WTC11 (cell line): Measurements from ENCODE around the gene GRID2. TPM values are rescaled to one million over a fixed set of nuclear protein-coding genes. Genes with fewer than 3 reads are reported as not detected.

Experiments used
- ATAC-seq: fragments of 200-7000 bp; cut with Tn5 transposase; 2 replicates; pipeline ENCODE4 v1.10.0; 2021; ENCODE audit warnings: mild to moderate bottlenecking, moderate library complexity
- CTCF ChIA-PET: fragments of 300-600 bp; sonication (Branson Sonifier 250); formaldehyde crosslinking; loops from one replicate; lab custom pipeline; 2021; ENCODE audit warnings: antibody characterized with exemption; lab: Charles Lee
- POLR2A ChIA-PET: fragments of 350-600 bp; sonication (Branson Sonifier 250); formaldehyde crosslinking; loops from one replicate; lab custom pipeline; 2021; ENCODE audit warnings: antibody characterized with exemption; lab: Charles Lee
- DNase-seq: peaks from one replicate; pipeline ENCODE4 v3.0.0; 2021; ENCODE audit warnings: low spot score
- H3K27ac Mint-ChIP-seq: 2 replicates; pipeline ENCODE4 v1.8.0; 2021; ENCODE audit warnings: mixed read lengths
- H3K27me3 Mint-ChIP-seq: 2 replicates; pipeline ENCODE4 v1.8.0; 2021; ENCODE audit warnings: low read depth, mild to moderate bottlenecking, moderate library complexity, mixed read lengths
- H3K36me3 Mint-ChIP-seq: 2 replicates; pipeline ENCODE4 v1.8.0; 2021; ENCODE audit warnings: mixed read lengths
- H3K4me1 Mint-ChIP-seq: 2 replicates; pipeline ENCODE4 v1.8.0; 2022; ENCODE audit warnings: mixed read lengths
- H3K4me3 Mint-ChIP-seq: 2 replicates; pipeline ENCODE4 v1.8.0; 2021; ENCODE audit warnings: mild to moderate bottlenecking, moderate library complexity, mixed read lengths
- H3K9me3 Mint-ChIP-seq: 2 replicates; pipeline ENCODE4 v1.8.0; 2021; ENCODE audit warnings: mixed read lengths
- AFF4 ChIP-seq: sonication (generic); formaldehyde crosslinking; IDR thresholded peaks from 2 replicates; pipeline ENCODE4 v1.8.1; 2023; ENCODE audit warnings: mild to moderate bottlenecking, missing genetic modification reagents, borderline replicate concordance
- ATF6 ChIP-seq: sonication (generic); formaldehyde crosslinking; IDR thresholded peaks from 2 replicates; pipeline ENCODE4 v1.8.1; 2023; ENCODE audit warnings: mild to moderate bottlenecking, missing genetic modification reagents
- CREB1 ChIP-seq: sonication (generic); formaldehyde crosslinking; IDR thresholded peaks from 2 replicates; pipeline ENCODE4 v1.8.0; 2023; ENCODE audit warnings: mild to moderate bottlenecking, missing genetic modification reagents
- ELF4 ChIP-seq: sonication (generic); formaldehyde crosslinking; IDR thresholded peaks from 2 replicates; pipeline ENCODE4 v1.8.1; 2022; ENCODE audit warnings: low read depth, mild to moderate bottlenecking, moderate library complexity, missing genetic modification reagents
- FOXJ3 ChIP-seq: sonication (generic); formaldehyde crosslinking; IDR thresholded peaks from 2 replicates; pipeline ENCODE4 v1.9.0; 2021; ENCODE audit warnings: missing genetic modification reagents, mild to moderate bottlenecking, borderline replicate concordance
- FOXK1 ChIP-seq: sonication (generic); formaldehyde crosslinking; IDR thresholded peaks from 2 replicates; pipeline ENCODE4 v1.8.0; 2022; ENCODE audit warnings: mild to moderate bottlenecking, moderate library complexity, missing genetic modification reagents
- JAZF1 ChIP-seq: fragments of 250-450 bp; sonication (Bioruptor Pico); IDR thresholded peaks from 2 replicates; pipeline ENCODE4 v1.9.0; 2021; ENCODE audit warnings: moderate library complexity, mild to moderate bottlenecking, inconsistent platforms
- NFATC4 ChIP-seq: fragments of 250-450 bp; sonication (Bioruptor Pico); IDR thresholded peaks from 2 replicates; pipeline ENCODE4 v1.9.0; 2021; ENCODE audit warnings: mild to moderate bottlenecking
- NFYB ChIP-seq: sonication (generic); formaldehyde crosslinking; conservative IDR thresholded peaks from 2 replicates; pipeline ENCODE4 v1.8.0; 2022; ENCODE audit warnings: low read depth, missing genetic modification reagents
- NR2C2 ChIP-seq: sonication (generic); formaldehyde crosslinking; IDR thresholded peaks from 2 replicates; pipeline ENCODE4 v1.8.0; 2022; ENCODE audit warnings: mild to moderate bottlenecking, missing genetic modification reagents
- RELA ChIP-seq: sonication (generic); formaldehyde crosslinking; IDR thresholded peaks from 2 replicates; pipeline ENCODE4 v1.8.1; 2022; ENCODE audit warnings: missing genetic modification reagents, mild to moderate bottlenecking, borderline replicate concordance
- RORB ChIP-seq: fragments of 250-450 bp; sonication (Bioruptor Pico); IDR thresholded peaks from 2 replicates; pipeline ENCODE4 v1.9.0; 2021; ENCODE audit warnings: mild to moderate bottlenecking
- SMAD4 ChIP-seq: sonication (generic); formaldehyde crosslinking; IDR thresholded peaks from 2 replicates; pipeline ENCODE4 v1.8.0; 2022; ENCODE audit warnings: mild to moderate bottlenecking, missing genetic modification reagents
- SOX15 ChIP-seq: fragments of 250-450 bp; sonication (Bioruptor Pico); IDR thresholded peaks from 2 replicates; pipeline ENCODE4 v1.9.0; 2021; ENCODE audit warnings: mild to moderate bottlenecking
- SP1 ChIP-seq: sonication (generic); formaldehyde crosslinking; conservative IDR thresholded peaks from 2 replicates; pipeline ENCODE4 v1.8.1; 2022; ENCODE audit warnings: missing genetic modification reagents
- ZNF232 ChIP-seq: sonication (generic); formaldehyde crosslinking; IDR thresholded peaks from 2 replicates; pipeline ENCODE4 v1.8.0; 2022; ENCODE audit warnings: mild to moderate bottlenecking, missing genetic modification reagents
- ZNF317 ChIP-seq: sonication (generic); formaldehyde crosslinking; IDR thresholded peaks from 2 replicates; pipeline ENCODE4 v1.8.1; 2023; ENCODE audit warnings: low read depth, mild to moderate bottlenecking, moderate library complexity, missing genetic modification reagents, borderline replicate concordance
- ZSCAN18 ChIP-seq: fragments of 250-450 bp; sonication (Bioruptor Pico); IDR thresholded peaks from 2 replicates; pipeline ENCODE4 v2.1.2; 2022; ENCODE audit warnings: mild to moderate bottlenecking, moderate library complexity
- total RNA-seq: library from RNA; stranded (reverse); gene quantifications from 3 replicates; pipeline ENCODE4 v1.2.3, GENCODE V29; 2021
- TF ChIP-seq, protein P1 (sequence below): sonication (generic); formaldehyde crosslinking; IDR thresholded peaks from 2 replicates; pipeline ENCODE4 v1.8.0; 2023; ENCODE audit warnings: missing genetic modification reagents
- TF ChIP-seq, protein P2 (sequence below): sonication (generic); formaldehyde crosslinking; IDR thresholded peaks from 2 replicates; pipeline ENCODE4 v1.8.1; 2023; ENCODE audit warnings: mild to moderate bottlenecking, moderate library complexity, missing genetic modification reagents
- TF ChIP-seq, protein P3 (sequence below): sonication (generic); formaldehyde crosslinking; IDR thresholded peaks from 2 replicates; pipeline ENCODE4 v1.8.1; 2022; ENCODE audit warnings: low read depth, mild to moderate bottlenecking, moderate library complexity, missing genetic modification reagents, borderline replicate concordance
- TF ChIP-seq, protein P4 (sequence below): sonication (generic); formaldehyde crosslinking; IDR thresholded peaks from 2 replicates; pipeline ENCODE4 v1.8.0; 2022; ENCODE audit warnings: mild to moderate bottlenecking, missing genetic modification reagents

Gene GRID2
- total RNA-seq, 1 experiment from 2014 or later, result 26.8 TPM

DNA sequence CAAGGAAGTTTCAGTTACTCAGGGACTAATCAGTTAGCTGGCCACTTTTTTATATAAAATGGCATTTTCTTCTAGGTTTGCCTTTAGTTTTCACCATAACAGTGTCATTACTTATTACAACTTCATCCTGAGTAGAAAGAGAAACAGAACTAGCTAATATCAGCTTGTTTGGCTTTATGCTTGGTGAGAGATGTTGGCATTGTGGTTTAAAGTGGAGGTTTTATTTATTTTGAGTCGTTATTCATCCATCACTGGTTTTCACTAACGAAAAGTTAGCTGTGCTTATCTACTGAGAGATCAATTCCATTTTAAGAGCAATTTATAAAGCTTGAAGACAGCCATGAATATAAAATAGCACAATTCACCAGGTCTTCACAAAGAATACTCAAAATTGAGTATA is 714.5 kb downstream of the GRID2 start (continued):
- no peak for TF ChIP-seq ZSCAN18 (CRISPR knock-in tag)
- TF ChIP-seq NFATC4 (CRISPR knock-in tag), result no peak
- no peak for TF ChIP-seq JAZF1 (CRISPR knock-in tag)
- TF ChIP-seq, protein P1, sequence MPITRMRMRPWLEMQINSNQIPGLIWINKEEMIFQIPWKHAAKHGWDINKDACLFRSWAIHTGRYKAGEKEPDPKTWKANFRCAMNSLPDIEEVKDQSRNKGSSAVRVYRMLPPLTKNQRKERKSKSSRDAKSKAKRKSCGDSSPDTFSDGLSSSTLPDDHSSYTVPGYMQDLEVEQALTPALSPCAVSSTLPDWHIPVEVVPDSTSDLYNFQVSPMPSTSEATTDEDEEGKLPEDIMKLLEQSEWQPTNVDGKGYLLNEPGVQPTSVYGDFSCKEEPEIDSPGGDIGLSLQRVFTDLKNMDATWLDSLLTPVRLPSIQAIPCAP, result no peak
- TF ChIP-seq RORB, result no peak
- no peak for TF ChIP-seq CREB1 (CRISPR knock-in tag)
- TF ChIP-seq, protein P2, sequence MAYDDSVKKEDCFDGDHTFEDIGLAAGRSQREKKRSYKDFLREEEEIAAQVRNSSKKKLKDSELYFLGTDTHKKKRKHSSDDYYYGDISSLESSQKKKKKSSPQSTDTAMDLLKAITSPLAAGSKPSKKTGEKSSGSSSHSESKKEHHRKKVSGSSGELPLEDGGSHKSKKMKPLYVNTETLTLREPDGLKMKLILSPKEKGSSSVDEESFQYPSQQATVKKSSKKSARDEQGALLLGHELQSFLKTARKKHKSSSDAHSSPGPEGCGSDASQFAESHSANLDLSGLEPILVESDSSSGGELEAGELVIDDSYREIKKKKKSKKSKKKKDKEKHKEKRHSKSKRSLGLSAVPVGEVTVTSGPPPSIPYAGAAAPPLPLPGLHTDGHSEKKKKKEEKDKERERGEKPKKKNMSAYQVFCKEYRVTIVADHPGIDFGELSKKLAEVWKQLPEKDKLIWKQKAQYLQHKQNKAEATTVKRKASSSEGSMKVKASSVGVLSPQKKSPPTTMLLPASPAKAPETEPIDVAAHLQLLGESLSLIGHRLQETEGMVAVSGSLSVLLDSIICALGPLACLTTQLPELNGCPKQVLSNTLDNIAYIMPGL, result no peak
- TF ChIP-seq, protein P3, sequence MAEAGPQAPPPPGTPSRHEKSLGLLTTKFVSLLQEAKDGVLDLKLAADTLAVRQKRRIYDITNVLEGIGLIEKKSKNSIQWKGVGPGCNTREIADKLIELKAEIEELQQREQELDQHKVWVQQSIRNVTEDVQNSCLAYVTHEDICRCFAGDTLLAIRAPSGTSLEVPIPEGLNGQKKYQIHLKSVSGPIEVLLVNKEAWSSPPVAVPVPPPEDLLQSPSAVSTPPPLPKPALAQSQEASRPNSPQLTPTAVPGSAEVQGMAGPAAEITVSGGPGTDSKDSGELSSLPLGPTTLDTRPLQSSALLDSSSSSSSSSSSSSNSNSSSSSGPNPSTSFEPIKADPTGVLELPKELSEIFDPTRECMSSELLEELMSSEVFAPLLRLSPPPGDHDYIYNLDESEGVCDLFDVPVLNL (CRISPR knock-in tag), result no peak
- TF ChIP-seq SP1, result no peak
- TF ChIP-seq FOXJ3 (CRISPR knock-in tag), result no peak
- TF ChIP-seq NFYB (CRISPR knock-in tag), result no peak
- TF ChIP-seq RELA, result no peak

DNA sequence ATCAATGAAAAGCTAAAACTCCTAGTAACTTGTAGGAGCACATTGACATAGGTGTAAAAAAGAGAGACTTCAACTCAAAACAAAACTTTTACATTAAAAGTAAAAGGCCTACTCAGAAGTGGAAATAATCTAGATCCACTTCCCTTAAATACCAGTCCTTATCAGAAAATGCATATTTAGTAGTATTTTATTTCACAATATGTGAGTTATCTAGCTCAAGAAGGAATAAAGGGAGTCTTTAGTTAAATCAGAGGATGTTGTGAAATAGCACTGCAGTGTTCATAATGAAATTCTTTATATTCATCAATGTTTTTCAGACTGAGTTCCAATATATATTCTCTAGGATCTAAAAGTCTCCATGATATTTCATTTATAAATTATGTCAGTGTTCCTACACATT is 715.0 kb downstream of the GRID2 start:
- H3K9me3 Mint-ChIP-seq, result no peaks in the 10 kb centered on the region
- no peak for ATAC-seq
- ChIA-PET CTCF (no interaction called here), POLR2A (no interaction called here)
- no peak for DNase-seq
- no peaks in the 10 kb centered on the region for H3K36me3 Mint-ChIP-seq
- H3K27ac Mint-ChIP-seq, result no peak overlapping the region
- H3K27me3 Mint-ChIP-seq, result no peaks in the 10 kb centered on the region
- H3K4me1 Mint-ChIP-seq, result peaks cover 16% of the 10 kb centered on the region
- no peak overlapping the region for H3K4me3 Mint-ChIP-seq
- TF ChIP-seq ZNF317 (no peak), SOX15 (CRISPR knock-in tag) (no peak), NR2C2 (CRISPR knock-in tag) (no peak), ZNF232 (CRISPR knock-in tag) (no peak), ELF4 (CRISPR knock-in tag) (no peak), AFF4 (no peak), FOXK1 (CRISPR knock-in tag) (no peak), CREB1 (CRISPR knock-in tag) (no peak), SMAD4 (CRISPR knock-in tag) (no peak), ATF6 (CRISPR knock-in tag) (no peak), JAZF1 (CRISPR knock-in tag) (no peak)
- TF ChIP-seq, protein P4, sequence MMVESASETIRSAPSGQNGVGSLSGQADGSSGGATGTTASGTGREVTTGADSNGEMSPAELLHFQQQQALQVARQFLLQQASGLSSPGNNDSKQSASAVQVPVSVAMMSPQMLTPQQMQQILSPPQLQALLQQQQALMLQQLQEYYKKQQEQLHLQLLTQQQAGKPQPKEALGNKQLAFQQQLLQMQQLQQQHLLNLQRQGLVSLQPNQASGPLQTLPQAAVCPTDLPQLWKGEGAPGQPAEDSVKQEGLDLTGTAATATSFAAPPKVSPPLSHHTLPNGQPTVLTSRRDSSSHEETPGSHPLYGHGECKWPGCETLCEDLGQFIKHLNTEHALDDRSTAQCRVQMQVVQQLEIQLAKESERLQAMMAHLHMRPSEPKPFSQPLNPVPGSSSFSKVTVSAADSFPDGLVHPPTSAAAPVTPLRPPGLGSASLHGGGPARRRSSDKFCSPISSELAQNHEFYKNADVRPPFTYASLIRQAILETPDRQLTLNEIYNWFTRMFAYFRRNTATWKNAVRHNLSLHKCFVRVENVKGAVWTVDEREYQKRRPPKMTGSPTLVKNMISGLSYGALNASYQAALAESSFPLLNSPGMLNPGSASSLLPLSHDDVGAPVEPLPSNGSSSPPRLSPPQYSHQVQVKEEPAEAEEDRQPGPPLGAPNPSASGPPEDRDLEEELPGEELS, result no peak
